HEK293T (cell line): ENCODE results near the gene KIRREL3.

Source experiments
- CTCF ChIA-PET: fragments of 350-600 bp; formaldehyde crosslinking; extraction: SDS; loops from one replicate; lab custom pipeline; 2021; ENCODE audit warnings: antibody characterized with exemption, inconsistent platforms; lab: Yijun Ruan, JAX
- POLR2A ChIA-PET: fragments of 350-600 bp; formaldehyde crosslinking; extraction: SDS; loops from one replicate; lab custom pipeline; 2020; ENCODE audit warnings: antibody characterized with exemption, inconsistent platforms; lab: Yijun Ruan, JAX
- DNase-seq: peaks from one replicate; pipeline ENCODE4 v3.0.0; 2012; ENCODE audit warnings: mixed read lengths; ENCODE audit errors: extremely low spot score
- ARNT ChIP-seq: fragments of 450-650 bp; IDR thresholded peaks from 2 replicates; pipeline ENCODE4 v1.6.1; 2017; ENCODE audit warnings: mild to moderate bottlenecking
- BHLHE40 ChIP-seq: fragments of 450-650 bp; IDR thresholded peaks from 2 replicates; pipeline ENCODE4 v1.6.1; 2016; ENCODE audit warnings: mild to moderate bottlenecking, moderate library complexity, borderline replicate concordance
- CTBP1 ChIP-seq: fragments of 450-650 bp; IDR thresholded peaks from 2 replicates; pipeline ENCODE4 v1.6.1; 2016; ENCODE audit warnings: borderline replicate concordance
- ELF4 ChIP-seq: fragments of 450-650 bp; IDR thresholded peaks from 2 replicates; pipeline ENCODE4 v1.6.1; 2017; ENCODE audit warnings: antibody characterized with exemption
- FOXA1 ChIP-seq: fragments of 450-650 bp; IDR thresholded peaks from 2 replicates; pipeline ENCODE4 v1.6.1; 2016; ENCODE audit warnings: mild to moderate bottlenecking
- FOXK2 ChIP-seq: fragments of 450-650 bp; IDR thresholded peaks from 2 replicates; pipeline ENCODE4 v1.6.1; 2016; ENCODE audit warnings: mild to moderate bottlenecking
- FOXM1 ChIP-seq: fragments of 450-650 bp; IDR thresholded peaks from 2 replicates; pipeline ENCODE4 v1.6.1; 2017; ENCODE audit warnings: mild to moderate bottlenecking, borderline replicate concordance
- HDGF ChIP-seq: fragments of 450-650 bp; IDR thresholded peaks from 2 replicates; pipeline ENCODE4 v1.6.1; 2017; ENCODE audit warnings: antibody characterized with exemption, borderline replicate concordance
- L3MBTL2 ChIP-seq: fragments of 450-650 bp; conservative IDR thresholded peaks from 2 replicates; pipeline ENCODE4 v1.6.1; 2016; ENCODE audit warnings: mild to moderate bottlenecking
- LEF1 ChIP-seq: fragments of 450-650 bp; IDR thresholded peaks from 2 replicates; pipeline ENCODE4 v1.6.1; 2017; ENCODE audit warnings: mild to moderate bottlenecking, borderline replicate concordance
- NFRKB ChIP-seq: fragments of 450-650 bp; IDR thresholded peaks from 2 replicates; pipeline ENCODE4 v1.6.1; 2016; ENCODE audit warnings: mild to moderate bottlenecking, moderate library complexity
- SP1 ChIP-seq: fragments of 450-650 bp; IDR thresholded peaks from 2 replicates; pipeline ENCODE4 v1.6.1; 2017
- SUZ12 ChIP-seq: fragments of 450-650 bp; IDR thresholded peaks from 2 replicates; pipeline ENCODE4 v1.6.1; 2016; ENCODE audit warnings: mild to moderate bottlenecking
- TARDBP ChIP-seq: fragments of 450-650 bp; IDR thresholded peaks from 2 replicates; pipeline ENCODE4 v1.6.1; 2016
- ZNF384 ChIP-seq: fragments of 450-650 bp; IDR thresholded peaks from 2 replicates; pipeline ENCODE4 v1.6.1; 2016
- TF ChIP-seq, protein P1 (sequence below): fragments of 450-650 bp; IDR thresholded peaks from 2 replicates; pipeline ENCODE4 v1.6.1; 2016

KIRREL3 gene

DNA sequence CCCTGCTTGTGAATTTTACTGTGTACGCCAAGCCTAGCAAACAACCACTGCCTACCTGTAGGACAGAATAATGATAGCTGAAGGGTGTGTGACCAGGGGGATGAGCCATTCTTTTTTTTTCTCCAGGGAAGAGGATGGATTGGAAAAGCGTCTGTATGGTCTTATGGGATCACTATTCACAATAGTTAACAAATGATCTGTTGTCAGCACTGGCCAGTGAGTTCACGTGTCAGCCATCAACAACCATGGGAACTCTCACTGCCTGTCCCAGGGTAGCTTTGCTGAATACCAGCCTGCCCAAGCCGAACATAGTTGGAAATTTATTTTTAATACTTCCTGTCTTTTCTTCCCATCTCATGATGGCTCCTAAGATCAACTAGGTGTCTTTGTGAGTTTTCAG is 474.9 kb downstream of the KIRREL3 start:
- ChIA-PET POLR2A (no interaction called here), CTCF (no interaction called here)
- DNase-seq = no peak
- TF ChIP-seq FOXA1 = no peak
- TF ChIP-seq TARDBP = no peak
- TF ChIP-seq, protein P1, sequence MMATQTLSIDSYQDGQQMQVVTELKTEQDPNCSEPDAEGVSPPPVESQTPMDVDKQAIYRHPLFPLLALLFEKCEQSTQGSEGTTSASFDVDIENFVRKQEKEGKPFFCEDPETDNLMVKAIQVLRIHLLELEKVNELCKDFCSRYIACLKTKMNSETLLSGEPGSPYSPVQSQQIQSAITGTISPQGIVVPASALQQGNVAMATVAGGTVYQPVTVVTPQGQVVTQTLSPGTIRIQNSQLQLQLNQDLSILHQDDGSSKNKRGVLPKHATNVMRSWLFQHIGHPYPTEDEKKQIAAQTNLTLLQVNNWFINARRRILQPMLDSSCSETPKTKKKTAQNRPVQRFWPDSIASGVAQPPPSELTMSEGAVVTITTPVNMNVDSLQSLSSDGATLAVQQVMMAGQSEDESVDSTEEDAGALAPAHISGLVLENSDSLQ = no peak
- TF ChIP-seq LEF1 = no peak
- no peak for TF ChIP-seq FOXK2
- TF ChIP-seq ZNF384 = no peak

GRCh38 chr11:126525216-126525615 is 475.4 kb downstream of the KIRREL3 start:
- POLR2A ChIA-PET = no interaction called here
- no peak for DNase-seq
- TF ChIP-seq SP1 (no peak), BHLHE40 (no peak), FOXK2 (no peak), ELF4 (no peak), LEF1 (no peak), FOXM1 (no peak), HDGF (no peak), ARNT (no peak), FOXA1 (no peak), NFRKB (no peak), SUZ12 (no peak)
- CTCF ChIA-PET = no interaction called here

DNA sequence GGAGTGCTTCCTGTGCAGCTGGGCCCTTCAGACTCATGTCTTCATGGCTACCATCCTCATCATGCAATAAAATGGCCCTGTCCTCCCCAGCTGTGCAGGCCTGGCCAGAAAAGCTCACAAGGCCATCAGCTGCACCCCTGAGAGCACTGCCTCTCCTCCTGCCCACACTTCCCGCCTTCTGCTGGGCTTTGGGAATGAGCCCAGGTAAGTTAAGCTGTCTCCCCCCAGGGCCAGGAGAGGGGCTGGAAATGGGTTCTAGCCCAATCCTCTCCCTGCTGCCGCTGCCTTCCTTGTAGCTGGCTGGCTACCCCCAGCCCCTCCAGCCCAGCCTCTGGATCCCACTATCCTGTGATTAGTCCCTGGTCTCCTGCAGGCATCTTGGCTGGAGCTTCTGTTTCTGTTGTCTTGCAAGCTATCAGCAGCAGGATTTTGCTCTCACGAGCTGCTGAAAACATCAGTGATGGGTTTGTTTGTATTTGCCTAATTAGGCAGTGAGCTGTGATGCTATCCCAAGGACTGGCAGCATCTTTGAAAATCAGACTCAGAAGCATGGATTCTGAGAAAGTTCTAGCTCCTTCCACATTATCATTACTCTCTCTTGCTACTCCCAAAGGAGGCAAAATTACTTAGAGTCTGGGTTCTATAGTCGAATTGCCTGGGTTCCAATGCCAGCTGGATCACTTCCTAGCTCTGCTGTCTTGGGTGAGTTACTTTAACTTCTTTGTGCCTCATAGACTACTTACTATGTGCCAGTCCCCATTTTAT is 476.9 kb downstream of the KIRREL3 start:
- DNase-seq = no peak
- TF ChIP-seq, protein P1 = no peak
- TF ChIP-seq ARNT (no peak), CTBP1 (no peak), ZNF384 (no peak), FOXA1 (no peak), L3MBTL2 (no peak), LEF1 (no peak), BHLHE40 (no peak), FOXK2 (no peak), FOXM1 (no peak), ELF4 (no peak), SUZ12 (no peak), SP1 (no peak), TARDBP (no peak), HDGF (no peak), NFRKB (no peak)
- ChIA-PET POLR2A (no interaction called here), CTCF (no interaction called here)

- DNase-seq = no peak
- TF ChIP-seq FOXM1 = no peak
- TF ChIP-seq BHLHE40 = no peak
- ChIA-PET CTCF (no interaction called here), POLR2A (no interaction called here)
Measured at GRCh38 chr11:126522606-126523005, 478.0 kb downstream of the KIRREL3 start.

DNA sequence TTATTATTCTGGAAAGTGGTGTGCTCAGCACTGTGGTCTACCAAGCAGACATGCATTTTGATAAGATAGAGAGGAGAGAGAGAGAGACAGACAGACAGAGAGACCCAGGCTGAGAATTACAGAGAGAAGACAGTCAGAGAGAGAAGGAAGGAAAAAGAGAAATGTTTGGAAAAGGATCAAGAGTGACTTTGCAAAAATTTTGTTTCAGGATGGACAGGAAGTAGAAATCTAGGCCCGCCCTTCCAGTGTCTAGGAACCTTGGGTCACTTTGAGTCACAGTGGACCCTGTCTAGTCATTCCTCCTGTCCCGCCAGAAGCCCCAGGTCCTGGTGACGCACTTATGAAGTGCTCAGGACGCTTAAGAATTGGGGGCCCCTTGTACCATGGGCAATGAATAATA is 478.4 kb downstream of the KIRREL3 start:
- ChIA-PET CTCF (no interaction called here), POLR2A (no interaction called here)
- no peak for DNase-seq
- TF ChIP-seq L3MBTL2 (no peak), SUZ12 (no peak), ARNT (no peak), NFRKB (no peak), ELF4 (no peak)

- no peak for DNase-seq
- CTCF ChIA-PET = no interaction called here
- POLR2A ChIA-PET = no interaction called here
- TF ChIP-seq LEF1 = no peak
Measured at GRCh38 chr11:126521196-126521595, 479.4 kb downstream of the KIRREL3 start.

- DNase-seq = no peak
- TF ChIP-seq LEF1 (no peak), FOXK2 (no peak), ELF4 (no peak), HDGF (no peak), CTBP1 (no peak), TARDBP (no peak), BHLHE40 (no peak), ZNF384 (no peak), SUZ12 (no peak), SP1 (no peak), ARNT (no peak), FOXA1 (no peak), FOXM1 (no peak), L3MBTL2 (no peak), NFRKB (no peak)
- TF ChIP-seq, protein P1 = no peak
- ChIA-PET POLR2A (no interaction called here), CTCF (no interaction called here)
Measured at GRCh38 chr11:126519764-126520734, 480.5 kb downstream of the KIRREL3 start.
